NOMO-1 (cell line): Measurements from ENCODE around the gene SNX19.

Experiments used
- DNase-seq, 2 experiments: peaks; one replicate each; lab custom pipeline; 2025; ENCODE audit not compliant: unreplicated experiment in 2 of 2; lab: John Stamatoyannopoulos, UW

Gene SNX19

GRCh38 chr11:130906616-130907015 lies 9.7 kb downstream of the SNX19 start:
- no peak for DNase-seq

- DNase-seq = no peak
Observed at GRCh38 chr11:130905512-130905911, 10.8 kb downstream of the SNX19 start.

GRCh38 chr11:130904380-130904779 lies 11.9 kb downstream of the SNX19 start:
- no peak for DNase-seq

- DNase-seq = no peak
Observed at GRCh38 chr11:130902380-130902779, 13.9 kb downstream of the SNX19 start.

DNA sequence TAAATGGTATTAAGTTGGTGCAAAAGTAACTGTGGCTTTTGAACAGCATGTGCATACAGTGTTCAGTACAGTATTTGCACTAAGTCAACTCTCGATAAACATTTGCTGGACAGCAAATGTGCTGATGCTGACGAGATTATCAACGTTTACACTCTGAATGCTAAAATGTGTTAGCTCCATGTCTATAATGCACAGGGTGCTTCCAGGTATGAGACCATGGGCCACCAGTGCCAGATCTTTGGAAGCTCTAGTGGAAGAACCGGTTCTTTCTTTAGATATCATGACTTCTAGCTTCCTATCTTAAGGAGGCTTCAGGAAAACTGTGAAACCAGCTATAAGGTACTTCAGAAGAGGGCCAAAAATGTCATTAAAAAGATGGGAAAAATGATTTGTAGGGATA lies 17.2 kb downstream of the SNX19 start:
- no peak for DNase-seq

DNA sequence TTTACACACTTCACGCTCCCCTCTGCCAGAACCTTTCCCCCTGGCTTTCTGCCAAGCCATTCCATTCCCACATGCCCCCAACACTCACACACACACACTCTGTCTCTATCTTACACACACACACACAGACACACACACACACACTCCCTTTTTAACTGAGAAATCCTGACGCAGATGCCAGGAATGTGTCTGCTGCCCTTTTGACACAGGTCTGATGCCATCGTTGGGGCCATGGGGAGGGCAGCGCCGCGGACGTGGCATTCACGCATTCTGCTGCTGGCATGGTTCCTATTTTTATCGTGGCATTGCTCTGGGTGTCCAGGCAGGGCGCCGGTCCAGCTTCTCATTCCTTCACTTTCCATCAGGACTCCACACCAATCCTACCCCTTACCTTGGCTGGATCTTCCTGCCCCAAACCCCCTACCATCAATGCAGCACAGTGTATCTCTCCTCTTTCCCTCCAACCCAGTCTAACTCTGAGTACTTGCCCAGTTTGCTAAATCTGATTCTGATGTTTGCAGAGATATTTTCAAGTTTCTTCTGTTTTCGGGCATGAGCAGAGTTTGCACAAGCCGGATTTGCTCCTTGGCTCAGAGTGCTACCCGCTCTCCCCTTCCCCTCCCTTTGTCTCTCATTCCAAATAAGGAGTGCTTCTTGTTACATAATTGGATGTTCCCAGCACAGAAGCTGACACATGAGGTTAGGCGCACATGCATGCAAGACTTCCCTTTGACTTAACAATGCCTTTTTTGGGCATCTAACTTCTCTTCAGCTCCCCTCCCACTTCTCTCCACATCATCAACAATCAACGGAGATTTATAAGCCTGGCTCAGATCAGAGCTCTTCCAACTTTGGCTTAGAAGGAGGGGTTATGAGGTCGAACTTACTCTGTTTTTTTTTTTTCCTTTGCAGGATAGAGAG lies 18.8 kb downstream of the SNX19 start:
- no peak for DNase-seq

DNA sequence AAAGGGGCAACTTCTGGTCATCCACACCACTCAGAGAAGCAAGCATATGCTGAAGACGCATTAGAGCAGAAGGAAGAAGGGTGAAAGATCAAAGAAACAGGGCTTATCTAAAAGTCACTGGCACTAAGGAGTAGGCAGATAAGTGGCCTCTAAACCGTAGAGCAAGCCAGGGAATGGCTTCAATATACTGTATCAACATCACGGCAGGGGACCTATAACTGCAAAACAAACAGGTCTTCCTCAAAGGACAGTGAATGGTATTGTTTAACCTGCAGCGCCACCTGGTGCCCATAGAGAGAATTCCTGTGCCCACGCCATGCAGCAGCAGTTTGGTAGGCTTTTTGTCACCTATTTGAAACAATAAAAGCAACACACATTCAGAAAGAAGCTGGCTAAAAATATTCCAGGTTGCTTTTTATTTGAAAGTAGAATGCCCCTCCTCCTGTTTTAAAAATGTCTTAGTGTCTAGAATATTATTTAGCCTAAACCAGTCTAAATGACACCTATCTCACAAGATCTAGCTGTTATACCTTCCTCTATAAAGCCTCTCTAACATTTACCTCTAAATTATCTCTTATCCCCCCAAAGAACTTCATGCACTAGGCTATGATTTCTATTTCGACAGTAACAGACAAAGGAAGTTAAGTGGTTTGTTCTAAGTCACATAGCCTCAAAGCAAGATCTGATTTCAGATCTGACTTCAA lies 21.8 kb downstream of the SNX19 start:
- DNase-seq = peak in 1 of 2 experiments; percentile 27

DNA sequence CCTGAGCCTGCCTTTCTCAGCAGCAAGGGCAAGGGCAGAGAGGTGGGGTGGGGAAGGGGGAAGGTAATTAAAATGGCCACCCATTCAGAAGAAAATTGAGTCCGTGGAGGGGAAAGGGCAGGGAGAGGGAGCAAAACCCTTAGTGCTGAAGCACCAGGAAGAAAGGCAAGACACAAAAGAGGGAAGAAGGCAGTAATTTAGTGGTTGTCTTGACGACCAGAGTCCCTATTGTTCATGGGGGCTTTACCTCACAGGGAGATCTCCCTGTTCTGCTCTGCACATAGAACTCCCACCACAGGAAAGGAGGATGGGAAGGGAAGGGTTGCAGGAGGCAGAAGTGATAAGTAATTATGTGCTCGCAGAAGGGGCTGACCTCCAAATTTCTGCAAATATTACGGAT lies 23.4 kb downstream of the SNX19 start:
- DNase-seq = no peak

DNA sequence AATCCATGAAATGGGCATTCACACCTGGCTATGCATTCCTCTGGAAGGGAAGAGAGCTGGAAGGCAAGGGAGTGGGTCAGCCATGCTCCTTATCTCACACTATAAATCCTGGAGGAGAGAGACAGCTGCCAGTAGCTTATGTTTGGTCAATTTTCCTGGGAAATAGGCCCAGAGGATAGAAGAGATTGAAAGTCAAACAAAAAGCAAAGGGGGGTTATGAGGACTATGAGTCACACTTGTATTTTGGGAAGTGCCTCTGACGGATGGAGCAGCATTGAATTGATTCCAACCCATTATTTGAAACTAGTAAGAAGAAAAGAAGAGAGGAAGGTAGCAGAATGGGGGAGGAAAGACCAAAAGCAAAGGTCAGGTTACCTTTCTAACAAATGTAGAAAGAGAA lies 25.0 kb downstream of the SNX19 start:
- no peak for DNase-seq

DNA sequence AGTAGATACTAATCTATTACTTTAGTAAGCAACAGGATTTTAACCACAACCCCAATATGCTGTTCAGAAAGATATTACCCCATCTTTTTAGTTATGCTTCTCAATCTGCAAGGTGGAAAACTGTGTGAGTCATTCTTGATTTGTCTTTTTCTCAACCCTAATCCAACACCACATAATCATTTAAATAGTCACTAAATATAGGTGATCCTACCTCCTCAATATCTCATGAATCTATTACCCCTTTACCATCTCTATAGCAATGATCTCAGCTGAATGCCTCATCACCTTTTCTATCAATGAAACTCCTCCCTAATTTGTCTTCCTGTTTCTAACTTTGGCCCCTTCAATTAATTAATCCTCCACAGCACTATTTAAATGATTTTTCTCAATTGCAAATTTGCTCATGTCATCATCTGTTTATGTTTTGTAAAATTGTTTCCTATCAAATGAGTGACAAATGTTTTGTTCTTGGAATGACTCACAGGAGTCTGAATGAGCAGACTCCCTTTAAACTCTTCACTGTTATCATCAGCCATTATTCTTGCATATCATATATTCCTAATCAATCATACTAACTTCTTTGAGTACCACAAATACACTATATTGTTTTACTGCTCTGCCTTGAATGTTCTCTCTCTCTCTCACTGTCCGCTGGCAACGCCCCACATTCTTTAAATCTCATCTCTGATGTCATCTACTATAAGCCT lies 26.1 kb downstream of the SNX19 start:
- no peak for DNase-seq

- no peak for DNase-seq
Observed at GRCh38 chr11:130888790-130889189, 27.5 kb downstream of the SNX19 start.

- no peak for DNase-seq
Observed at GRCh38 chr11:130886704-130887103, 29.6 kb downstream of the SNX19 start.

DNA sequence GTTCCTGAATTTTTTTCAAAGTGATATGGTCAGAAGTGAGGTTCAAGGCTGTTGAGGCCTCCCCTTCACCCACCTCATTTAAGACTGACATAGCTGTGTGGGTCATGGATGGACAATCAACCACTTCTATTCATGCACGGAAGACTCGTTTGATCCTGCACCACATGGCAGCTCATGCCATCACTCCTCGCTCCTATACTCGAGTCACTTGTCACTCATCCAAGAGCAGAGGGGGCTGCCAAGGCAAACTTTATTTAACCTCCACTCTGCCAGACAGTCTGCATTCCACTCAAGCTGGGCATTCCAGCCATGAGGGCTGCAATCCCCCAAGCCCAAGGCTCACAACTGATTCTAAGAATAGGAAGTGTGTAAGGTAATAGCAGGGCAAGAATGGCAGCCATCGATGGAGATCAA lies 34.1 kb downstream of the SNX19 start:
- DNase-seq = no peak

- no peak for DNase-seq
Observed at GRCh38 chr11:130881475-130882137, 34.7 kb downstream of the SNX19 start.

- DNase-seq = no peak
Observed at GRCh38 chr11:130879836-130880235, 36.4 kb downstream of the SNX19 start.

DNA sequence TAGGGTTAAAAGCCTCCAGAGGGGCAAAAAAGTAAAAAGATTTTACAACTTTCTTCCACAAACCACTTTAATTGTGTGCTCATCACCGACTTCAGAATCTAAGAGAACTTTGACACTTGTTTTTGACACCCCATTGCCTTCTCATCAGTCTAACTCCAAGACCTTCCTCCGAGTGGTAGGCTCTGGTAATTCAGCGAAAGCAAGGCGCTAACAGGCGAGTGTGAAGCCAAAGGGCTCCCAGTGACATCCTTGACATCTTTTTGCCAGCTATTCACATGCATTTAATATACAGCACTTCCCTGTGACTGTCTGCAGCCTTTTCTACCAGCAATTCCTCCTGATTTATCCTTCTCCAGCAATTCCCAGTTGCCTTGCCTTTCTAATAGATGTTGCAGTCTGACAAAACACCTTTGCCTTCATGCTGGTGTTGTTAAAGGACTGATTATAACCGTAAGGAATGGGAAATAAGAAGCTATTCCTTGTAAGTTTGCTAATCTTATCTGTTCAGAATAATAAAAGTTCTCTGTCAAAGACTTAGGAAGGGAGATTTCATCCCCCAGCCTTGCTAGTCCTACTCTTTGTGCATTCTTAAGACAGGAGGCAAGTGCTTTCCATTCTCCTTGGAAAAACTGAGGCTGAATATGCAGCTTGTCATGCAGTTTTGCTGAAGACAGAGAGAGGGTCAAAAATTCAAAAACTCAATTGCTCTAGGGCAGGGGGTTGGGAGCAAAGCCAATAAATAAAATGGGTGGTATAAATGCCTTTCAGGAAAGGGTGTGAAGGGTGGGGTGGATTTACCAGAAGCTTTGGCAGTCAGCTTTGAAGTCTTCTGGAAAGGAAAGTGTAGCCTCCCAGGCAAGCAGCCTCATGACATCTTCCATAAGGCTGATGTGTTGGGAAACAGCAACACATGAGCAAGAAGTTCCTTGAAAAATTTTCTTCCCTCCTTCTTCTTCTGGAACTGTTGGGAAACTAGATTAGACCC lies 39.1 kb downstream of the SNX19 start:
- DNase-seq = no peak

DNA sequence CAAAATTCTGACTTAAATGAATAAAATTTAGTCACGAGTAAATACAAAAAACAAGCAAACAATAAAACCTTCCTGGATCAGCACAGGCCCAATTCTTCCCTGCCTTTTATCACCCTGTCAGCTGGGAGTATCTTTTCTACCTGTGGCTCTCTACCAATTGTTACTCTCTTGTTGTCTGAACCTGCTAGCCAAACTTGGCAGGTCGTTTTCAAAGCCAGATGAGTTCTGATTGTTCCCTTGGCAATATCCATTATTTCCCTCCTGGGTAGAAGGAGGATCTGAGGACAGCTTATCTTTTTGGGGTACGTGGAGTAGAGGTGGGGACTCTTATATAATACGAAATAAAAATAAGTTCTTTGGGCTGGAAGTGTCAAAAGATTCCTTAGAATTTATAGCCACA lies 40.2 kb downstream of the SNX19 start:
- DNase-seq = no peak

DNA sequence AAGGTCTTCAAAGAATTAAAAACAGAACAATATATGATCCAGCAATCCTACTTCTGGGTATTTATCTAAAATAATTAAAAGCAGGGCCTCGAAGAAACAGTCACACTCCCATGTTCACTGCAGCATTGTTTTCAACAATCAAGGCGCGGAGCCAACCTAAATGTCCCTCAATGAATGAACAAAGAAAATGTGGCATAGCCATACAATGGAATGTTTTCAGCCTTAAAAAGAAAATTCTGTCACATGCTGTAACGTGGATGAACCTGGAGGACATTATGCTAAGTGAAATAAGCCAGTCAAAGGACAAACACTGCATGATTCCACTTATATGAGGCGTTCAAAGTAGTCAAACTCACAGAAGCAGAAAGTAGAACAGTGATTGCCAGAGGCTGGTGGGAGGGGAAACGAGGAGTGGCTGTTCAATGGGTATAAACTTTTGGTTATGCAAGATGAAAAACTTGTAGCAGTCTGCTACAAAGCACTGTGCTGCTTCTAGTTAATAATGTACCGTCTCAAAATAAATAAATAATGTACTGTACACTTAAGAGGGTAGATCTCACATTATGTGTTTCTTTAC lies 41.2 kb downstream of the SNX19 start:
- DNase-seq = no peak

DNA sequence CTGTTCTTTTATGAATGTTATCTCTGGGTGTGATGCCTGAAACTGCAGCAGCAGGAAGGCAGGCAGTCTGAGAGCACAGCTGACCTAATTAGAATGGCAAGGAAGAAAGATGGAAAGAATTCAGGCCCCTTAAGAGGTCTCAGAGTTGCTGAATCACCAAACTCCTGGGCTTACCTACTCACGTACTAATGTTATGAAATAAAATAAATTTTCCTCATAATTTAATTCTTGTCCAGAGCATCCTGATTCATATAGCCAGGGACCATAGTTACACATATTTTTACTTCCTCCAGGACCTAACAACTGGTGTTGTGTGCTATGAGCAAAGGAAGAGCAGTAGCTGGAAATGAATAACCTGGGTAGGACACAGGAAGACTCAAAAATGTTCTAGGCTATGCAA lies 41.9 kb downstream of the SNX19 start:
- DNase-seq = no peak
